Vagina (tissue), 2 donors: ENCODE results near the gene CSNK2A1.

Experiments used
- CTCF ChIP-seq, 3 experiments: fragments of 450-650 bp in 2 of 3; fragments of 200-600 bp in 1 of 3; sonication (generic) in 1 of 3; IDR thresholded peaks; one replicate each; pipeline ENCODE4 v1.5.1; 2017 to 2019; ENCODE audit warnings: antibody characterized with exemption in 3 of 3, mild to moderate bottlenecking in 2 of 3, moderate library complexity in 2 of 3
- POLR2AphosphoS5 ChIP-seq, 2 donors: sonication (generic); formaldehyde crosslinking; IDR thresholded peaks; one replicate each; pipeline ENCODE4 v1.9.0; 2017; ENCODE audit warnings: antibody characterized with exemption in 2 of 2, mild to moderate bottlenecking in 2 of 2, low read depth in 1 of 2; ENCODE audit not compliant: insufficient read depth in 1 of 2

- TF ChIP-seq CTCF (IDR thresholded peaks at IDR 0.05) (no peak), POLR2AphosphoS5 (IDR thresholded peaks at IDR 0.05; ENCODE audit: insufficient read depth in 1 of 2, low read depth in 1 of 2) (no peak)
Measured at GRCh38 chr20:564192-564591, 20.6 kb upstream of the CSNK2A1 start.
